UCSD-AML1 (cell line): ENCODE results near the gene ERG.

Experiments used
- DNase-seq: peaks from one replicate; lab custom pipeline; 2025; ENCODE audit not compliant: unreplicated experiment; lab: John Stamatoyannopoulos, UW

ERG gene

DNA sequence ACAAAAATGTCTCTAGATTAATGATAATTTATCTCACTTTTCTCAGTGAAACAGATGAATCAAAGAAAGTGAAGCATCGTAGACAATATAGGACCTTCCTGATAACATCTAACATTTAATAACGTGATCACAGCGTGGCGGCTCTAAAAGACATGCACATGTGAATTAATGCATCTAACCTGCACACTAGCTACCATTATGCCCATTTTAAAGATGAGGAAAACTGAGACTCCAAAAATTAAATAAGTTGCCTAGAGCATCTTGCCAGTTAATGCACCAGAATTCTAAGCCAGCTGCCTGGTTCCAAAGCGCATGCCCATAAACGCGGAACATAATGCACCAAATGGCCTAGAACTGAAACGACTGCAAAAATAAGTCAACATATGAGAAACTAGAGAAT is 23.5 kb downstream of the ERG start:
- DNase-seq: no peak

DNA sequence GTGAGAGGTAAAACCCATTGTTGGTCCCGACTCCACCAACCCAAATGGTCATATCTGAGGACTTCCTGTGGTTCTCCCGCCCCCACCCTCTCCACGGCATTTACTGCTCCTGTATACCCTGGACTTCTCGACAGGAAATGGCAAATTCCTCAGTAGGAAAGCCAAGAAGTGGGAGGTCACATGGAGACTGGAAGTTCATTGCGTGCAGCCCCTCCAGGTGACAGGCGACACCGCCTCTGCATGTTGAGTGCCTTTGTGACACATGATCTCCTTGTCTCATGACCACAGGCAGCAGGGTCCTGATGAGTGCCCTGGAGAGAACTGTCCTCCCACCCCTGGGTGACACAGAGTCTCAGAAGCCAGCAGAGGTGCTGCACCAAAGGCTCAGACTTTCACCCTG is 24.2 kb downstream of the ERG start:
- DNase-seq: no peak

DNA sequence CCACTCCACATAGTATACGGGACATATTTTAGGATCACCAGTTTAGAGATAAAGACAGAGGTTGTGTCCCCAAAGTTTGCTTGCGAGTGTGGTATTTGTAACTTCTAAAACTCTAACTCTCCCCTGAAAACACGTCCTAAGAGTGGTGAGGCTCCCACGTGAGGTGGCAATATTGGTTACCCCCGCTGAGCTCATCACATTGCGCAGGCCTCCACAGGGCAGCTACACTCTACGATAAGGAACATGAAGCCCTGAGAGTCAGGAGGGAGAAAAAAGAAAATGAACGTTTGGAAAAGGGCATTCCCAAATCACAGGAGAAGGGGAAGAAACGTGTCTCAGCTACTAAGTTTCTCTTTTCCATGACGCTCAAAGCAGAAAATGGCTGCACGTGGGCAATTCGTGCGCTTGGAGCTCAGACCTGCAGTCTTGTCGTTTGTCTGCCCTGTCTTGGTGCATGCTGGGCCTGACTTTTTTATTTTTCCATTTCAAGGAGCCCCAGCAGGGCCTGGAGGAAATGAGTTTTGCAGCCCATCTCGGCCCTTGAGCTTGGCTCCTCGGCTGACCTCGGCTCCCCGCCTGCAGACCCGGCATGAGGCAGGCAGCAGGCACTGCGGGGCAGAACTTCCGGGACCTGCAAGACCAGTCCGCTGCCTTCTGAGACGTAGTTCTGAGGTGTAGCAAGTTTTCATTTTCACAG is 25.7 kb downstream of the ERG start:
- no peak for DNase-seq

DNA sequence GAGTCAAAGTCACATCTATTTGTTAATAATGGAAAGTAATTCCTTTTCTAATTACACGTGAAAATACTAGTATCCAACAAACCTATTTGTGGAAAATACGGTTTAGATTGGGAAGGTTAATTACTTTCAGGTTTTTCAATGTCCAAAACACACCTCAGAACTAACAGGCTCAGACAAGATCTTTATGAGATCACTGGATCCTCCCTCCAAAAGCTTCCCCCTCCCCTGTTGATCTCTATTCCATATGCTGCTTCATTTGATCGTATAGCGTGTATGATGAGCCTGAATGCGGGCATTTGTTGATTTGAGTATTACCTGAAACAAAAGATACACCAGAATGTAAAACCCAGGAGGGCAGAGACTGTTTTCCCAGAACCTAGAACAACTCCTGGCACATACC is 26.5 kb downstream of the ERG start:
- DNase-seq: no peak

DNA sequence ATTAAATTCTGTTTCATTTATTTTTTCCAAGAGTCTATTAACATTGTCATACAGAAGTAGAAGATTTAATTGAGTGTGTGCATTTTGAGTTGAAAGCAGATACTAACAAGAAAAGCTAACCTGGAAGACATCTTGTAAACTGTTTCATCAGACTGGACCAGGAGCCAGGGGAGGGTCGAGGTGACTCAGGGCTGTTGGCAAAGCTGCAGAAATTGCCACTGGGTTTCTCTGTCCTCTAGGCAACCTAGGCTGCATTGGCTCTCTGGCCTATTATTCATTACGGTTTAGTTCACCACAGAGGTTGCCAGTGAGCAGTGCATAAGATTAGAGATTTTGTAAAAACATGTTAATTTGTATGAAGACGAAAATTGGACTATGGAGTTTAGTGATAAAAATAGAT is 27.5 kb downstream of the ERG start:
- DNase-seq: no peak

DNA sequence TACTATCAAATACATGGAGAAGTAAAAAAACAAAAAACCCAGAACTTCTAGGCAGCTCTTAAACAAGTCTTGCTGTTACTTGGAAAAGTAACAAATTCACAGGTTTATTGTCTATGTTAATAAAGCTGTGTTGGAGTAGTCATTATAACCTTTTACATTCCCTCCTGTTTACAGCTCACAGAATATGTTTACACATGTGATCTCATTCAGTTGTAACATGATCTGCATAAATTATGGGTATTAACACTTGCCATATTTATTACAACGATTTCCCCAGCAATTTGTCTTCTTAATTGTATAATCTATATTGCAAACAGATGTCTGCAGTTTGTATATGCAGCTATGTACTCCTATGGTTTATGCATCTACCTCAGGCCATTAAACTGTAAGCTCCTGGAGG is 28.6 kb downstream of the ERG start:
- no peak for DNase-seq

DNA sequence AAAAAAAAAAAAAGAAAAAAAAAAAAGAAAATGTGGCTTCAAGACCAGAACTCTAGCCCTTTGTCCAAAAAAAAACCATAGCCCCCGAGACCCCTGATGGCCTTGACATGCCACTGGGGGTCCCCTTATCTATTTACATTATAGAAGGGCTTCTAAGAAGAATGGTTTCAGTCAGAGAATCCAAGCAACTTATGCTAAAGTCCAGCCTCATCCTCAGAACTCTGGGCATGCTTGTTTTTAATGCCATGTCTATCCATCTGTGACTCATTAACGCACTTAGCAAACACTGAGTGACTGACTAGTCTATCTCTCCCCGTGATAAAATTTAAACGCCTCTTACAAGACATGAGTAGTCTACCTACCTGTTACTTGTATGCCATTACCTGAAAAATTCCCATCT is 29.3 kb downstream of the ERG start:
- DNase-seq: no peak

DNA sequence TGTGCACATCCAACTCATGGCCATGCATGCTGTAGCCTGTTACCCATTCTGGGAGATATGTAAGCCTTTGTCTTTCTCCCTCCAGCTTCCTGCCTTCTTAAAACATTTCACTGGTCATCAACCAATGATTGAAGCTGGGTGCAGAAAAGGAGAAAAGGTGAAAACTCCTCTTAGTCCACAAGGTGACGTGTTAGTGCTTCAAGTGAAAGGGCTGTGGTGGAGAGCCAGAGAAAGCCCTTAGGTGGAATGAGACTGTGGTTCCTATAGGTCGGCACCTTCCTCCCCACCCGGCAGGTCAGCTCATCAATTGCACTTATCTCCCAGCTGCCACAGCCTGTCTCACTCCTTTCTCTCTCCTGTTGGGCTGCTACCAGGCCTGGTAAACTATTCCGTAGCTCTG is 30.4 kb downstream of the ERG start:
- DNase-seq: no peak

DNA sequence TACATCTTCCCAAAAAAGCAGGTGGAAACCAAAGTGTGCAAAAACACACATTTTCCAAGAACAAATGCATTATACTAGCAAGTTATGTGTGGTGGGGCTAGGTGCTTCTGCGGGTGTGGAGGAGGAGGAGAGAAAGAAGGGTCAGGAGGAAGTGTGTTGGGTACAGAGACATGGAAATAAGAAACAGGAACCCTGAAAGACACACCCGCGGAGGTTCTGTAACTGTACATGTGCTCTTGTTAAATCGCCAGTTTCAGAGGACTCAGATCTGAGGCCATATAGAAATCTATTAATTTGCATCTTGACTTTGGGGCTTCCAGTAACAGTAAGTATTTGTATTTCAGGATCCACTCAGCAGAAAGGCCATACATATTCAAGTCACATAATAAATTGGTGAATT is 30.9 kb downstream of the ERG start:
- peak; percentile 38 for DNase-seq

DNA sequence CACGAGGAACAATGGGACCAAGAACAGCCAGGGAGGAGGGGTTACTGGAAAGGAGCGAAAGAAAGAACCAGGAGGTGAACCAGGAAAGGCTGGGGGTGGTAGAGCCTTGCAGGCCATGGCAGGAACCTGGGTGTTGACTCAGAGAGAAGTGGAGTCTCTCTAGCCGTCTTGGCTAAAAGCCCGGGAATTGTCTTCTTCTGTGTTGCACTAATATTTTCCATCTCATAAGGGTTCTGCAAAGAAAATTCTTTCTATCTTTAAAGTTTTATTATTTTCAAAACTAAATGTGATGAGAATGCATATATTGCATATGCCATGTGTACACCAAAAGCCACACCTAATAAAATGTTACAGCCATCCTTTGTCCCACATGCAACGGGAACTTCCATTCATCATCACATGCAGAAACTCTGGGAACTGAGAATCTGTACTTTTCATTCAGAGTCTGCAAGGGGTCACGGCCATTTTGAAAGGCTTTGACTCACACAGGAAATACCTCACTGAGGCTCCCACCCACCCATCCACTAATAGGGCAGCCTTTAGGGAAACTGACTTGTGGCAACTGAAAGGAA is 38.0 kb downstream of the ERG start:
- DNase-seq: no peak

DNA sequence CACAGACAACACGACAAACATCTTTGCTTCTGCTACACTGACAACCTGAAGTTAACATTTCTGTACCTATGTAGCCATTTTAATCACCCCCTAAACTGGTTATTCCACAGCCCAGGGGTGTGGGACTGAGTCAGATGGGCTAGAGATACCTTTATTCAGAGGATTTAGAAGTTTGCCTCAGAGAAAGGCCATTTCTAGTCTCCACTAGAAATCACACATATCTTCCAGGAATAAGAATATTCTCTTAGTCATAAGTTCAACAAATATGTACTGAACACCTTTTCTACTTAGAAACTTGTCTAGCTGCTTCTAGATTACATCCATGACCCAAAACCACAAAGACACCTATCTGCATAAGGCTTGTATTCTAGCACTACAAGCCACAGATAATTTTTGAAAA is 38.8 kb downstream of the ERG start:
- no peak for DNase-seq

DNA sequence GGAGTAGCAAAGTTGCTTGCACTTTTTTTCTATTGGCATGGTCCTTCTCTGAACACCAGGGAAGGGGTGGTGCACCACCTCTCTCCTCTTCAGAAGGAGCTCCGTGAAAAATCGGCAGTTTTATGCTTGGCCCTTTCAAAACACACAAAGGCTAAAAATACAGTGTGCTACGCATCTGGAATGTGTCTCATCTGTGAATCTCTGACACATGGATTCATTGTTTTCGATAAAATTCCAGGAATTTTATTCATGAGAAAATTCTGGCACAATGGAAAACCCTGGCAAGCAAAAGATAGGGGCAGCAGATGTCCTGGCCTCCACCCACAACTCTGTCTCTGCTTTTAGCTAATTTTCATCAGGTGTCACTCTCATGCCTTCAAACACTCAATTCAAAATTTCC is 42.9 kb downstream of the ERG start:
- no peak for DNase-seq

DNA sequence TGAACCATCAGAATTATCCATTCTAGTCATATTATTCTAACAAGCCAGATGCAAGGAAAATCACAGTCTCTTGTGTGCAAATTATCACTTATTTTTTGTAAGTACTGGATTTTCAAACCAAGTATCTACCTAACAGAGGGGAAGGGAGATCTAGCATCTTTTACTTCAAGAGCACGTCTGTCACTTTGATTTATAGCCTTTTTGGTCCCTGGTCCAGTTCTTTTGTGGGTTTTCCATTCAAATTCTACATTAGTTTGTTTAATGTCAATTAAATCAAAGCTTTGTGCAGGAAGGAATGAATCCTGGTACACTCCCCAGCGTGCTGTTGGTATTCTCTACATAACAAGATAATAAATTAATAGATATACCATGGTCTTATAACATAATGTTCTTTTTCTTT is 43.6 kb downstream of the ERG start:
- DNase-seq: no peak

DNA sequence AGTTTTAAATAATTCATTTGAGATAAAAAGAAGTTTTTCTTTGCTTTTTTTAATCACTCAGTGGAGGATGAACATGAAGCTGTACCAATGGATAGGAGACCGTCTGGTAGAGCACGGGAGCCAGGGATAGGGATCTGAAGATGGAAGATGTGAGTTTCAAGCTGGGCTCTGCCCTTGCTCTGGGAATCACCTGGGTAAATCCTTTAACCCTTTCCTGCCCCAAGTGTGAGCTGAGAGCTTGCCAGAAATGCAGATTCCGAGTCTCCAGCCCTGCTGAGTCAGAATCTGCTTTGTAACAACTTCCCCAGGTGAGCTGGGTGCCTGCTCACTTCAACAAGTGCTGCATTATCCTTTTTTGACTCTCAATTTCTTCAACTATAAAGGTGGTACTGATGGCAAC is 44.1 kb downstream of the ERG start:
- no peak for DNase-seq

DNA sequence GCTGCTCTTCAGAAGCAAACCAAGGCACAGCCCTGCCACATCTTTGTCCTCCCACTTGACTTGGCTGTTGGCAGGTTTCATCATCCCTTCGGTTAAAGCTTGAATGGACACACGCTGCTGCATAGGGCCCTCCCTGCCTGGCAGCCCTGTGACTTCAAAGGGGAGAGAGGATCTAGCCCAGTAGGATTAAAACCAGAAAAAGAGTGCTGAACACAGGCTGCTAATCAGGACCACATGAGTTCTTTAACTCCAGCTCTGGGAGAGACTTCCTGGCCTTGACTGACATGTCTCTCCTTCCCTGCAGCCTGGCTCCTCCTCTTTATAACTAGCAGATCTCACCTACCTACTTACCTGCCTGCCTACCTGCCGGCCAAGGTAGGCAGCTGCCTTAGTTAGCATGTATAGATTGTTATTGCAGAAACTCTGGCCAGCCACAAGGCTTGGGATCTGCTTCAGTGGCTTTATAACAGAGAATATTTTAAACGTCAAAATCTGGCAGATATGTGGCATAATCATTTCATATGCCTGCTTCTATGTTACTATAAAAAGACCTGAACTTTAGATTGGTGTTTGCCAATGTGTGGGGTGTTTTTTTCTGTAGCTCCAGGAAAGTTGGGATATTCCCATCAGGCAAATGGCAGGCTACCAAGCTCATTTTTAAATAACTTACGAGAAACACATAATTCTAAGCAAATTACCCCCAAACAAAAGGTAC is 49.4 kb downstream of the ERG start:
- peak; percentile 35 for DNase-seq

DNA sequence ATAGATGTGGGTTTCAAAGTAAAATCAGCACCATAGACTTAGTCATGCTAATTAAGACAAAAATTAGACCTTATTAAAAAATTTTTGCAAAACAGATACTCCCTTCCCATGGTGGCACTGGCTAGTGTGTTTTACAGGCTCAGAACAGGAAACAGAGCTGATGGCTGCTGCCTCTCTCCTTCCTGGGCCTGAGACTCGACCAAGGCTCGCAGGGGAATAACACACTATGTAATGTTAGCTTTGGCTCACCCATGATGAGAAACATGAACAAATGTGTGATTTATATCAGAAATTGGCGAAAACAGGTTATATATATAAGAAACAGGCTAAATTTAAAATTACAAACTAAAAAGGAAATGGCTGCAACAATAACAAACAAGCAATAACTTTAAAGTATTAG is 50.7 kb downstream of the ERG start:
- DNase-seq: no peak

DNA sequence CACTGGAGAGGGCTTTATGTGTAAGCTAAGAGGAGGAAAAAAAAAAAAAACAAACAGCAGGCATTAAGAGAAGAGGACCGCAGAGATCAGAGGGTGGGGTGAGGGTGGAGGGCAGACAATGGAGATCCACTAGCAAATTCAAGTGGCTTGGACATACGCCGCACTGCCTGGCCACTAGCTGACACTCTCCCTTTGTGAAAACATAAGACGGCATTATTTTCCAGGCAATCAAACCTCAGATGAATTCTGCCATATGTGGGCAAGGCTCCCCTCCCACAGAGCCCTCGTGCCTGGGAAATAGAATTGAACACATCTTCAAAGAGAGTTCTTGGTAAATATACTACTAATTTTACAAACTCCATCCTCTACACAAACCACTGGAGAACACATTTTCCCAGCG is 53.6 kb downstream of the ERG start:
- DNase-seq: no peak

DNA sequence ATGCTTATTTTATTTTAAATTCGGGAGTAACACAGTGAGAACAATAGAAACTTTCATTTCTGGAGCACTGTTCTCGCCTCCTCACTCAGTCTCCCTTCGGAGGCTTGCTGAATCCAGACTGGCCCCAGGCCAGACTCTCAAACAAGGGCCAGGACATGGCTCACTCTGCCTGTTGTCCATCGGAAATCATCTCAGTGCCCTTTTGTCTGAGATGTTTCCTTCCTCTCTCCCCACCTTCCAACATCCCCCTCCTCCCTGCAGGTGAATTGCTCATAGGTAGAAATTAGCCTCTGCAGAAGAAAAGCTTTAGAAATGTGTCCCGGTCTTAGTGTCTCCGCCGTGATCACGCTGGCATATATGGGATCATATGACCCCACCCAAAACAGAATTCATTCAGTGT is 55.2 kb downstream of the ERG start:
- no peak for DNase-seq

DNA sequence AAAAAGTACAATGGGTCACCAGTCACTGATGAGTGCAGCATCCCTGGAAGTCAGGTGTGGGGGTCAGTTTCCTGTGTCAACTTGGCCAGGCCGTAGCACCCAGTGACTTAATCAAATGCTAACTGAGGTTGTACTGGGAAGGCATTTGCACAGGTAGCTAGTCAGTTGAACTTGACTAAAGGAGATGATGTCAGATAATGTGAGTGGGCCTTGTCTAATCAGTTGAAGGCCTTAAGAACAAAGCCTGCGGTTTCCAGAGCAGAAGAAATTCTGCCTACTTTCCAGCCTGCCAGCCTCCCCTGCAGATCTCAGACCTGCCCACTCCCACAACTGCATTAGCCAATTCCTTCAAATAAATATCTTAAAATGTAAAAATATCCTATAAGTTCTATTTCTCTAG is 57.1 kb downstream of the ERG start:
- no peak for DNase-seq

DNA sequence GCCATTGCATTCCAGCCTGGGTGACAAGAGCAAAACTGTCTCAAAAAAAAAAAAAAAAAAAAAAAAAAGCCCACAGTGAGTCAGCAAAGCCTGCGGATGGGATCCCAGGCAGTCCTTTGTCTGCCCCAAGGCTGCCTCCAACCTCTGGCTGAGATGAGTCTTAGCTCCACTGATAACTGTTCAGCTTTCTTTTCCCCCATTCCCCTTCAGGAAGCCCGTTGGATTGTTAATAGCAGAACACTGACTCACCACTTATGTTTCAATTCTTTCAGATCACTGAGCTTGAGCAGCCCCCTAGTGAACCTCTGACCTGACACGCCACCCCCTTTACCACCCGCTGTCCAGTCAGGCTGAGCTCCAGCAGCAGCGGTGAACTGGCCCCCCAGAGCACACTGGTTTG is 57.5 kb downstream of the ERG start:
- peak; percentile 26 for DNase-seq

DNA sequence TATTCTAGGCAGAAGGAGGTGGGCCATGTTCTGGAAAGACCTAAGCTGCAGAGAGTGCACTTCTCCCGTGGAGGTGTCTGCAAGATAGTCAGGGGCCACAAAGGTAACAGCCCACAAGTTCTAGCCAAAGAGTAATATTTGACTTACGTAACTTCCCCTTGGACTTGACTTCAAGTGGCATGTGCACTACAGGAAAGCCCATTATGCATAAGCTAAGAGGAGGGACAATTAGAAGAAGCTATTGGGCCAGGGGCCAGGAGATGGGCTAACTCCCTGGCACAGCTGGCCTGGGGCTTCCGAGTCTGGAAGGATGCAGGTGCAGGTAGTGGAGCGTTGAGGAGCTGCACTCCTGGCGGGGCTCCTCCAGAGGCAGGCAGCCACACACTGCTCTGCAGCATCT is 58.3 kb downstream of the ERG start:
- no peak for DNase-seq

DNA sequence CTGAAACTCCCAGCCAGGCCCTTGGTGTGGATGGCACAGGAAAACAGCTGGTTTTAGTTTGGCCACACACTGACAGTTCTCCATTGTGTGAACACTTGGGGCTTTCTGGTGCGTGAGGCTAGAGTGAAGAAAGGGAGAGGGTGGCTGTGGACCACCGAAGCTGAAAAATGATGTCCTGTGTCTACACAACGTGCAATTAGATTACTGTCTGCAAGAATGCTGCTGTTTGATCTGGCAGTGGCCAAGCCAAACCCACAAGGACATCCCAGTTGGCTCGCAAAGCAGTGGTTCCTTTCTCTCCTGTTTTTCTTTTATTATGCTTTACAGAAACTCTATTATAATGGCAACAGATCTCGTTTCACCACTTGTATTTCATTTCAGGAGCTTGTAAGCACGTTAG is 58.9 kb downstream of the ERG start:
- DNase-seq: no peak

DNA sequence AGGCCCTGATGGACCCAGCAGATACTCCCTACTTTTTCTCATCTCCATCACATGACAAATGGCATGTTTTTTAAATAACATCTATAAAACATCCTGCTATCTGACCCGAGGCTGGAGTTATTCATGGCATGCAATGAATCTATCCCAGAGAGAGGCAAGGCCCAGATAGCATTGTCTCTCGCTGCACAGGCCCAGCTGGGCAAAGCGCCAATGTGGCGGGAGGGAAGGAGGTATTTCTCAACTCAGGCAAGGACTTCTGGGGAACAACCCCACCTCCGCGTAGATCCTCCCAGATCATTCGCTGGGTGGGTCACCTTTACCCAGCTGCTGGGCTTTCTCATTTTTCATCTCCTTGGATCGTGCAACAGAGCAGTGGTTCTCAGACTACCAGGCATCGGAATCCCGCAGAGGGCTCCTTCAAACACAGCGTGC is 59.8 kb downstream of the ERG start:
- no peak for DNase-seq
